ENCODE data around the gene SLC34A1.
A peak's percentile ranks its signal among the peaks of the same experiment; 100 is the strongest.
"Not testable (repeated sequence)": the region's sequence is repeated elsewhere in the genome, so short reads cannot be mapped to it uniquely, and the experiment has no call there.

SLC34A1 gene

GRCh38 chr5:177356746-177357145 is 27.5 kb upstream of the SLC34A1 start:
- DNase-seq = no peak

- DNase-seq = no peak
Measured at GRCh38 chr5:177357146-177357458, 27.1 kb upstream of the SLC34A1 start.

DNA sequence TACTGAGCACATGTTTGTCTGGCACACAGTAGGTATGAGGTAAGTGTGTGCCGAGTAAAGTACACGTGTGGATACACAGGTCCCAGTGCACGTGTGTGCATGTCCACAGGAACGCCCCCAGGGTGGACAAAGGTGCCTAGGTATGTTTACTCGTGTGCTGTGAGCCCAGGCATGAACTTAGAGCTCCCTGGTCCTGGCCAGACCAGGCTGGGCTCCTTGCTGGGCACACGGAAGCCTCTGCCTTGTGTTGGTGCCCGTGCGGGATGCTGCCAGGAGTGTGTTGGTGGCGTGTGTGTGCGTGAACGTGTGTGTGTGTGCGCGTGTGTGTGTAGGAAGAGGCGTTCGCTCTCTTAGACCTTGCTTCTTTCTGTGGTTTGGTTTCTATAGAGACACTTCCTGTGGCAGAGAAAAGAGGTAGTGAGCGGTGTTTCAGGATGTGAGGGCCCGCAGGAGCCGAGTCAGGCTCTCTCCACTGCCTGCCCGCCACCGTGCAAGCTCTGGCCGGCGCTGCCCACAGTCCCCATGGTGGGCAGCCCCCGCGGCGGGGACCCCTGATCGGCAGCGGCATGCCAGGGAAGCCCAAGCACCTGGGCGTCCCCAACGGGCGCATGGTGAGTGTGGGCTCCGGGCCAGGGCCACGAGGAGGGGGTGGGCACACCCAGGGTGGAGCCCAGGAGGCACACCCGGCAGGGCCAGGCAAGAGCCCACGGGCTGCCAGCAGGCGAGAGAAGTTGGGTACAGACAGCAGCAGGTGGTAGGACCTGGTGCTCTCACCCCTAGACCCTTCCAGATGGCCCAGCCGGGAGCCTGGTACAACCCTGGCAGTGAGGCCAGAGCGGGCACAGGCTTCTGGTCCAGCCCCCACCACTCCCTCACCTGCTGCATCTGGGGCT is 26.5 kb upstream of the SLC34A1 start, which contains the start of gene RGS14:
TSS of gene RGS14 (plus strand) at position 466 of the 893 bp plus-strand sequence. CDS start at position 567, 101 bp downstream.
- peak; percentile 86 to 89 for DNase-seq

- DNase-seq = no peak
Measured at GRCh38 chr5:177358370-177358819, 25.8 kb upstream of the SLC34A1 start.

DNA sequence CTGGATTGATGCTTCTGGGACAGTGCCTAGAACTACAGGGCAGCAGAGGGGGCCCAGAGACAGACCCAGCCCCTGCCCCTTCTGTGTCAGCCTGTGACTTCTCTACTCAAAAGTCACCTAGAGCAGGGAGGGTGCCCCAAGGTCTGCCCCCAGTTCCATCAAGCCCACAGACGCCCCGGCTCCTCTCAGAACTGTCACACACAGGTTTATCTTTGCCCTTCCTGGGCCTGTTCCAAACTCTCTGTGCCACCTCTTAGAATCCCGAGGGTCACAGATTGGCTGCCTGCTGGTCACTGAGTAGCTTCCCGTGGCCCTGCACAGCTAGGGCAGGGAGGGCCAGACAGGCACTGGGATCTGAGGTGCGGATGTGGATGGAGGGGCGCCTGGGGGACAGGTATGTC is 24.8 kb upstream of the SLC34A1 start:
- no peak for DNase-seq

DNA sequence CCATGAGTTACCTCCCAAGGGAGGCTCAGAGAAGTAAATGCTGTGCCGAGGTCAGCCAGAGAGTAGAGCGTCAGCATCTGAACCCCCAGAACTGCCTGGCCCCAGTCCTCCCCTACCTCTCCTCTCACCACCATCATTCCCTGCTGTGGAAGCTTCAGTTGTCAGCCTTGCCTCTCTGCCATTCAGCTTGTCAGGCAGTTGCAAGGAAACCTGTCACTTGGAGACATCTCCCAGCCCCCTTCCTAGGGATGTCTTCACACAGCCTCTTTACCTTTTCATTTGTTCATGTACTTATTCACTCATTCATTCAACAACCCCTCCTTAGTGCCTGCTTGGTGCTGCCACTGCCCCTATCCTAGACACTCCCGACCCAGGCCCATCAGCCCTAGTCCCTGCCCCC is 24.4 kb upstream of the SLC34A1 start:
- no peak for DNase-seq

DNA sequence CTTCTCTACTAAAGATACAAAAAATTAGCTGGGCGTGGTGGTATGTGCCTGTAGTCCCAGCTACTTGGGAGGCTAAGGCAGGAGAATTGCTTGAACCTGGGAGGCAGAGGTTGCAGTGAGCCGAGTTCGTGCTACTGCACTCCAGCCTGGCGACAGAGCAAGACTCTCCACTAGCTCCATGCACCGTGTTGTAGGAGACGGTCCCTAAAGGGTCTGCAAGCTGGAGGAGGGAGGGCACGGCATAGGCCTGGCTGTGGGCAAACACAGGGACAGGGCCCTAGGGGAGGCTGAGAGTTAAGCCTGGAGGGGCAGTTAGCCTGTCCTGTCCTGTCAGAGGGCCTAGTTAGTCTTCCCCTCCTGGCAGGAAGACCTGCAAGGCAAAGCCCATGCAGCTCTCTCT is 23.5 kb upstream of the SLC34A1 start:
- DNase-seq = not testable (repeated sequence)

DNA sequence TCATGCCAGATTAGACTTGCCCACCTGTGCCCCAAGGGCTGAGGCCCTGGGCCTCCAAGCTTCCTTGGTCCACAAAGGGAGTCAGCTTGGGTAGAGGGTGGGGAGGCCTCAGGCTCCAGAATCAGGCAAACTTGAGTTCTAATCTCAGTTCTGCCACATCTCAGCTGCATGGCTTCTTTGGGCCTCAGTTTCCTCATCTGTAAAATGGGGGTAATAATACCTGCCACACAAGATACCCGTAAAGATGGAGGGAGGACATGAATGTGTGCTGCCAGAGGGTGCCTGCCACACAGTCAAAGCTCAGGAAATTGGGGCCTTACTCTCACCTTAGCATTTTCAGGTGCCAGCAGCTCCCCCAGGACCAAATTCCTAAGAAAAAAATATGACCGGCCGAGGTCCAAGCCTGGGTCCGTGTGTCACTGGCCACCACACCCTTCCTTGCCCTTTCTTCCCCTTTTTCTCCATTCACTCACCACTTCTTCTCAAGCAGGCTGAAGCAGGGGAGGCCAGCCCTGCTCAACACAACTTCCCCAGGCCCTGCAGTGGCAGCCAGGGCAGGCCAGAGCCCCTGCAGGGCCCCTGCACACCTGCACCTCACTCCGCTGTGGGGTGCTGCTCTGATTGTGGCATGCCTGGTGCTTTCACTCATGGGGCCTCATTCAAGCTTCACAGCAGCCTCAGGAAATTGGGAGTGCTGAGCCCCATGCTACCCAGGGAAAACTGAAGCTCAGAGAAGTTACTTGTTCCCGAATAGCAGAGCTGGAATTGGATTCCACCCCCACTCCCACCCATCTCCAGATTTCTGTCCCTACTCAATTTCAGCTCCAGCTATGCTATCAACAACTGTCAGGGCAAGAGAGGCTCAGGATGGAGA is 22.6 kb upstream of the SLC34A1 start:
- peak in 1 of 2 donors; percentile 49 for DNase-seq

DNA sequence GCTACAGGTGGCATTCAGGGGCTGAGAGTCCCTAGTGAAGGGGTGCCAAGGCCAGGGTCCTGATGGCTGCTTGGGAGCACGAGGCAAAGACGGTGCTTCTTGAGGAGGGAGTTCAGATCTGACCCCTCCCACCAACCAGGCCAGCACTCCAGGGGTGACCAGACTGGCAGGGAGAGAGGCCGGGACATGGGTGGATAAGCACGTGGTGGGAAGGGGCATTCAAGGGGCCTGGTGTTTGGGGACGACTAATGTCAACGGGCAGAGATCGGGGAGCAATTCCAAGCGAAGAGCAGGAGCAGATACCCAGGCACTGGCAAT is 22.0 kb upstream of the SLC34A1 start:
- DNase-seq = no peak

DNA sequence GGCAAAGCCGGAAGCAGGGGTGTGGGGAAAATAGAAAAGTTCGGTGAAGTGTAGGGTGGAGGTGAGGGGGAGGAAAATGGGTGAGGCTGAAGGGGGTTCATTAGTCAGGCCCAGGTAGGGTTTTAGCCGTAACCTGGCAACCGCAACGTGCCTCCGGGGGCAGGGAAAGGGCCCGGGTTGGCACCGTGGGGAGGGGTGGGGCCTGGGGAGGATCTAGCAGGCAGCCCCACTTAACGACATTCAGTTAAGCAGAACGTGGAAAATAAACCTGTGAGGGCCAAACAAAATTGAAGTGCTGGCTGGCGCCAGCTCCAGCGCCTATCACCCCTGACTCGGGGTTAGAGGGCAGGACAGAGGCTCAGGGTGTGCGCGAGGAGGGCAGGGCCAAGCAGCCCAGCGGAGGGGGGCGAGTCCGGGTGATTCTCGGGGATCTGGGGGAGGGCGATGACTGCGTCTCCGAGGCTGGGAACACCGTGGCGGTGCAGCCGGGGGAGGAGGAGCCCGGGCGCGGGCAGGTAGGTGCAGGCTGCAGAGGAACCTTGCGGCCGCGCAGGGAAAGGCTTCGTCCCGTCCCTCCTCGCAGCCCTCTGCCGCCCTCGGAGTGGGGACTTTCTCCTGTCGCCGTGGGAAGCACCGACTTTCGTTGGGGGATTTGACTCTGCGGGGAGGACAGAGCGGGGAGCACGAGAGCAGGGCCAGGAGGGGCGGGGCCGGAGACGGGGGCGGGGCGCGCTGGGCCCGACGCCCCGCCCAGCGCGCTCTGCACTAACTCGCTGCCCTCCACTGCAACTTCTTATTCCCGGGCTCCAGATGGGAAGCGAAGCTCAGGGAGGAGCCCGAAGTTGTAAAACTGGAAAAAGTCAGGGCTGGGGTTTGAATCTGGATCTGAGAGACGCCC is 21.4 kb upstream of the SLC34A1 start:
- DNase-seq = peak; percentile 71 to 82

DNA sequence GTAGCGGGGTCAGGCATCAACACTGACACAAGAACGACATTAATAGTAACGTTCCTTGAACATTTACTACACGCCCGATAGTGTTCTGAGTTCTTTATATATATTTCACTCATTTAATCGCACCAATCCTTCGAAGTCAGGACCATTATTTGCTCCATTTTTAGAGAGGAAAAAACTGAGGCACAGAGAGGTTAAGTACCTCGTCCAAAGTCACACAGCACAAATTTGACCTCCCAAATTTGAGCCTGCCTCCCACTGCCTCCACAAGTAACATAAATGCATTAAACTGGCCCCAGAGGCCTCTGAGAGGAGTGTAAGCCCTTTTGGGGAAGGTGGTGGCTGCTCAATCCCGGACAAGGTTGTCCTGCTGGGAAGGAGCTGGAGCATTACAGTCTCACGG is 20.7 kb upstream of the SLC34A1 start:
- DNase-seq = no peak

DNA sequence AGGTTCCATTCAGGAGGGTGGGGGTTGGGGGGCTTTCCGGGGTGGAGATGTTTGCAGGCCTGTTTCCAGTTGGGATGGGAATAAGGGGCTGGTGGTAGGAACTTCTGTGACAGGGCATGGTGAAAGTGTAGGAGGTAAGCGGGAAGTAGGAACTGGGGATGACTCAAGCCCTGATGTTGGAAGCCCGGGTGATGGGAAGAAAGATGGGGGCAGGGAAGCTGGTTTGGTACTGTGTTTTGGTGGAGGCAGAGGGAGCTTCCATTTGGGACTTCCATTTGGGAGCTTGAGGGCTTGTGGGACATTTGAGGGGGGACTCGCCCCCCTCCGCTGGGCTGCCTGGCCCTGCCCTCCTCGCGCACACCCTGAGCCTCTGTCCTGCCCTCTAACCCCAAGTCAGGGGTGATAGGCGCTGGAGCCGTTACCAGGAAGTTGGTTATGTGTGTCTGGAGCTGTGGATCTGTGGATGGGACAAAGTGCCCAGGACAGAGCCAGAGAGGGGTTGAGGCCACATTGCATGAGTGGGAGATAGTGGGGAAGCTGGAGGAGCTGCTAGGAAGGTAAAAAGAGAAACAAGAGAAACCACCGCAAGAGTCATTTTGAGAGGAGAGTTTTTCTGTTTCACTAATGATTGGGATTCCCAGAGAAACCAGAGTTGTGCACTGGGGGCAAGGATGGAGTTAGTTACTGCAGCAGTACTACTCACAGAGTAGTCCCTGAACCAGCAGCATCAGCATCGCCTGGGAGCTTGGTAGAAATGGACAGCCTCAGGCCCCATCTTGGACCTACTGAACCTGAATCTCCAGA is 19.9 kb upstream of the SLC34A1 start:
- no peak for DNase-seq

DNA sequence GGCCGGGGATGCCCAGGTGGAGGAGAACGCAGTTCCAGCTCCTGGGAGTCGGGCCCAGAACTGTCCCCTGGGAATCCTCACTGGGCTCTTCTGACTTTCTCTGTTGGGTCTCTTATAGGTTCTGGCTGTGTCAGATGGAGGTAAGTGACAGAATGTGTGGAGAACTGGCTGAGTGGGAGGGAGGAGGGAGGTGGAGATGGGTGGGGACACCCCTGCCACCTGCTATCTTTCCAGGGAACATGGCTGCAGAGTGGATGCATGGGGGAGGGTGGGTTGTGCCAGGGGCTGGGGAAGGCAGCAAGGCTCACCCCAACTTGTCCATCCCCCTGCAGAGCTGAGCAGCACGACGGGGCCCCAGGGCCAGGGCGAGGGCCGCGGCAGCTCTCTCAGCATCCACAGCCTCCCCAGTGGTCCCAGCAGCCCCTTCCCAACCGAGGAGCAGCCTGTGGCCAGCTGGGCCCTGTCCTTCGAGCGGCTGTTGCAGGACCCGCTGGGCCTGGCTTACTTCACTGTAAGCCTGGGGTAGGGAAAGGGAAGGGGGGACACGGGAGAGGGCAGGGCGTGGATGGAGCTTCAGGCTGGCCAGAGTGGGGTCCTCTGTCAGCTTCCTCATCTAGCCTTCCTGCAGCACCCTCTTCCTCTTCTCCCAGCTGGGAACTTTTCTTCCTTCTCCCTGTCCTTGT is 18.2 kb upstream of the SLC34A1 start:
- DNase-seq = no peak

DNA sequence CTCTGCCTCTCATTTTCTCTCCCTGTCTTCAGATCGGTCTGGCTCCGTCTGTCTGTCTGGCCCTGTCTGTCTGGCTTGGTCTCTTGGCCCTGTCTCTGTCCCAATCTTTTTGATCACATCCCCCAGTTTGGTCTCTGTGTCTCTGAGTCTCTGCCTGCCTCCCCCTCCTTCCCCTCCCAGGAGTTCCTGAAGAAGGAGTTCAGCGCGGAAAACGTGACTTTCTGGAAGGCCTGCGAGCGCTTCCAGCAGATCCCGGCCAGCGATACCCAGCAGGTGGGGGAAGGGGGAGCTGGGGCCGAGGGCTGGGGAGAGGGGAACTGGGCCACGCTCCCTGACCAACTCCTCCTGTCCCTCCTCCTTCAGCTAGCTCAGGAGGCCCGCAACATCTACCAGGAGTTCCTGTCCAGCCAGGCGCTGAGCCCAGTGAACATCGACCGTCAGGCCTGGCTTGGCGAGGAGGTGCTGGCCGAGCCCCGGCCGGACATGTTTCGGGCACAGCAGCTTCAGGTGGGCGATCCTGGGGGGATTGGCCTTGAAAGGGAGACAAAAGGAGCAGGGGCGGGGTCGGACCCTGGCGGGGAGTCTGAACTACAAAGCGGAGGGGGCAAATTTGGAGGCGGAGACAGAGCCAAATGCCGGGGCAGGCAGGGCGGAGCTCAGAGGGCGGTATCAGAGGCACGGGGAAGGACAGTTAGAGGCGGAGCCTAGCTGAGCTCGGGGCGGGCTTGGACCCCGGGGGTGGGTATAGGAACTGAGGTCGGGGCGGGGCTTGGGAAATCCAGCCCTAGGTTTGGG is 17.5 kb upstream of the SLC34A1 start:
- no peak for DNase-seq

GRCh38 chr5:177367323-177367848 is 16.8 kb upstream of the SLC34A1 start:
- DNase-seq = no peak

GRCh38 chr5:177367981-177368868 is 16.0 kb upstream of the SLC34A1 start:
- no peak for DNase-seq

- DNase-seq = peak in 1 of 2 donors; percentile 40
Measured at GRCh38 chr5:177368869-177369644, 15.2 kb upstream of the SLC34A1 start.
